GM18907 (cell line): ENCODE data around the gene FAM13A.

Experiments
- ATAC-seq: cut with Tn5 transposase; IDR thresholded peaks from one replicate; pipeline ENCODE4 v1.9.1; 2021; ENCODE audit warnings: mild to moderate bottlenecking, moderate library complexity; ENCODE audit not compliant: unreplicated experiment

The FAM13A gene

GRCh38 chr4:88754796-88755195 lies 302.2 kb downstream of the FAM13A start:
- no peak for ATAC-seq

GRCh38 chr4:88753658-88754571 lies 303.1 kb downstream of the FAM13A start:
- ATAC-seq: peak; percentile 60

- ATAC-seq: no peak
Measured at GRCh38 chr4:88752754-88753153, 304.2 kb downstream of the FAM13A start.

- no peak for ATAC-seq
Measured at GRCh38 chr4:88752076-88752463, 304.9 kb downstream of the FAM13A start.

GRCh38 chr4:88751258-88752075 lies 305.5 kb downstream of the FAM13A start:
- no peak for ATAC-seq

GRCh38 chr4:88750369-88750768 lies 306.6 kb downstream of the FAM13A start:
- no peak for ATAC-seq

- no peak for ATAC-seq
Measured at GRCh38 chr4:88747351-88747750, 309.6 kb downstream of the FAM13A start.

GRCh38 chr4:88746206-88746605 lies 310.8 kb downstream of the FAM13A start:
- no peak for ATAC-seq

- no peak for ATAC-seq
Measured at GRCh38 chr4:88745581-88746163, 311.3 kb downstream of the FAM13A start.

GRCh38 chr4:88745175-88745574 lies 311.8 kb downstream of the FAM13A start:
- no peak for ATAC-seq

- ATAC-seq: no peak
Measured at GRCh38 chr4:88744609-88745008, 312.4 kb downstream of the FAM13A start.

GRCh38 chr4:88743696-88744095 lies 313.3 kb downstream of the FAM13A start:
- no peak for ATAC-seq

- ATAC-seq: no peak
Measured at GRCh38 chr4:88742561-88742960, 314.4 kb downstream of the FAM13A start.

GRCh38 chr4:88738180-88738579 lies 318.8 kb downstream of the FAM13A start:
- ATAC-seq: no peak

- peak; percentile 99 for ATAC-seq
Measured at GRCh38 chr4:88737307-88737941, 319.6 kb downstream of the FAM13A start.

- ATAC-seq: no peak
Measured at GRCh38 chr4:88736264-88736663, 320.7 kb downstream of the FAM13A start.

GRCh38 chr4:88735564-88735963 lies 321.4 kb downstream of the FAM13A start:
- ATAC-seq: no peak

GRCh38 chr4:88734403-88734949 lies 322.5 kb downstream of the FAM13A start:
- ATAC-seq: no peak

- no peak for ATAC-seq
Measured at GRCh38 chr4:88732714-88733368, 324.1 kb downstream of the FAM13A start.

GRCh38 chr4:88731381-88731780 lies 325.6 kb downstream of the FAM13A start:
- no peak for ATAC-seq
